GM12872 (cell line): ENCODE data around the gene TBCC.

Experiments used
- TF ChIP-seq, protein P1 (sequence below): IDR thresholded peaks from 3 replicates; pipeline ENCODE4 v1.5.1; 2011; ENCODE audit warnings: low read depth, mild to moderate bottlenecking, low read length, moderate library complexity; ENCODE audit not compliant: insufficient read depth

Gene TBCC

DNA sequence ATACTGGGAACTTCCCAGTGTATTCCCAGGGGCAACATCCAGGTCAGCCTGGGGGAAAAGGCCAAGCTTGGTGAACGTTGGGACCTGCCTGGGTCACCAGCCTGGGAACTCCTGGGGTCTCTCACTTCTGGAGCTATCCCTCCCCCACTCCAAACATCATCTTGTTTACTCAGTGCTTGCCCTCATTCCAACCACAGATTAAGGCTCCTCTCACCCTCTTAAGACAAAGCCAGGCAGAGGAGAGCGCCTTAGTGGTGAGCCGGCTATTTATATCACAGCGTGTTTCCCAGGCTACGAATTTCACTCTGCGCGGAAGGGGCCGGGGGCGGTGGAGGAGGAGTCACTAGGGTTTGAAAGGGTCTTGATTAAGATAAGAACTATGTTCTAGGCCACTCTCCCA, 35.6 kb downstream of the TBCC start:
- TF ChIP-seq, protein P1, sequence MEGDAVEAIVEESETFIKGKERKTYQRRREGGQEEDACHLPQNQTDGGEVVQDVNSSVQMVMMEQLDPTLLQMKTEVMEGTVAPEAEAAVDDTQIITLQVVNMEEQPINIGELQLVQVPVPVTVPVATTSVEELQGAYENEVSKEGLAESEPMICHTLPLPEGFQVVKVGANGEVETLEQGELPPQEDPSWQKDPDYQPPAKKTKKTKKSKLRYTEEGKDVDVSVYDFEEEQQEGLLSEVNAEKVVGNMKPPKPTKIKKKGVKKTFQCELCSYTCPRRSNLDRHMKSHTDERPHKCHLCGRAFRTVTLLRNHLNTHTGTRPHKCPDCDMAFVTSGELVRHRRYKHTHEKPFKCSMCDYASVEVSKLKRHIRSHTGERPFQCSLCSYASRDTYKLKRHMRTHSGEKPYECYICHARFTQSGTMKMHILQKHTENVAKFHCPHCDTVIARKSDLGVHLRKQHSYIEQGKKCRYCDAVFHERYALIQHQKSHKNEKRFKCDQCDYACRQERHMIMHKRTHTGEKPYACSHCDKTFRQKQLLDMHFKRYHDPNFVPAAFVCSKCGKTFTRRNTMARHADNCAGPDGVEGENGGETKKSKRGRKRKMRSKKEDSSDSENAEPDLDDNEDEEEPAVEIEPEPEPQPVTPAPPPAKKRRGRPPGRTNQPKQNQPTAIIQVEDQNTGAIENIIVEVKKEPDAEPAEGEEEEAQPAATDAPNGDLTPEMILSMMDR, result no peak

DNA sequence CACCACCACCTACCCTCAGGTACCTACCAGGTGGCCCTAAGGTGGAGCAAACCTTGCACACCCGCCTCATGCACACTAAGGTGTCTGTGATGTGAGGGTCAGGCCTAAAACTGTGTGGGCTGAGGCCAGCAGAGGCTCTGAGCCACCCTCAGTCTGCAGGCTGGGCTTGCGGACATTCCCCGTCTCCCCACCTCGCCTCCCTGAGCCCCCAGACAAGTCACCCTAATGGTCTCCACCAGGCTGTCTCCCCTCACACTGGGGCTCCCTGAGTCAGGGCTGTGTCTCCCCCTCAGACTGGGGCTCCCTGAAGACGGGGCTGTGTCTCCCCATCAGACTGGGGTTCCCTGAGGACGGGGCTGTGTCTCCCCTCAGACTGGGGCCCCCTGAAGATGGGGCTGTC, 36.0 kb downstream of the TBCC start:
- TF ChIP-seq, protein P1, result no peak

DNA sequence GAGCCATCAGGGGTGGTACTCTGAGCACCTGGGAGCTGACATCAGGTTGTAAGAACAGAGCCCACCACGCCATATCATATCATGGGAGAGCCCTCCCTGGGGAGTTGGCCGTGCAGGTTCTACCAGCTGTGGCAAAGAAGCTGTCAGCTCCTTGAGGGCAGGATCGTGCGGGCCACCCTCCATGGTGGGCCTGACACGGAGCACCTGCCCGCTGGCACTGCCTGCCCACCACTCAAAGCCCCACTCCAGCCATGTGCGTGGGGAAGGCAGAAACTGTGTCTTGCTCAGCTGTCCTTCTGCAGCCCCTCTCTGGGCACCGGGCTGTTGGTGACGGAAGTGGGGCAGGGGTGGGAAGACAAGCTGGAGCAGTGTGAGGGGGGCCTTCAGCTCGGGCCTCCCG, 37.8 kb downstream of the TBCC start:
- TF ChIP-seq, protein P1, result no peak

DNA sequence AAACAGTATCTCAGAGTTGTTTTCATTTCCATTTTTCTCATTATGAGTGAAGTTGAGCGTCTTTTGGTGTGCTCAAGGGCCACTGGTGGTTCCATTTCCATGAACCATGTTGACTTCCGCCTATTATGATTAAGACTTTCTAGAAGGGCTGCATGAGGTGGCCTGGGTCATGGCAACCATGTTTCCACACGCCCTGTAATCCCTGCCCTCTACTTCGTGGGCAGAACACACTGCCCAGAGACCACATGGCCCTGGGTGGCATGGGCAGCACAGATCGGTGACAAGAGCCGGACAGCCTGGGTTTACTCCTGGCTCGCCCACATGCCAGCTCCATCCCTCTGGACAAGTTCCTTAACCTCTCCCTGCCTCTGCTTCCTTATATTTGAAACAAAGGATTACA, 38.3 kb downstream of the TBCC start:
- TF ChIP-seq, protein P1, result no peak

DNA sequence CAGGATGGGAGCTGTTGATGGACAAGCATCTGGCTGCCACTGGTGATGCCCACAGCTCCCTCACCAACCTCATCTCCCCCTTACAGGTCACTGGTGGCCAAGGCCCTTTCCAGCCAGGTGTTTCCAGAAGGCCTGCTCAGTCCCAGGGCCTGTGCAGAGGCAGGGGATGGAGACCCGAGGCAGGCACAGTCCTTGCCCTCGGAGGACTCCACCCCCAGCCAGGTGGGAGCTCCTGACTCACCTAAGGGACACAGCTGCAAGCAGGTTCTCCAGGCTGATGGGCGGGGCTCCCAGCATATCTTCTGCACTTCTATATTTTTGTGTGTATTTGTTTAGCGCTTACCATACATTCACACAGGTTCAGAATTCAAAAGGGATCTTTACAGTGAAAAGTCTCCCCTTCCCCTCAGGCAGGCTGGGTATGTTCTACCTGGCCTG, 40.9 kb downstream of the TBCC start:
- TF ChIP-seq, protein P1, result no peak

DNA sequence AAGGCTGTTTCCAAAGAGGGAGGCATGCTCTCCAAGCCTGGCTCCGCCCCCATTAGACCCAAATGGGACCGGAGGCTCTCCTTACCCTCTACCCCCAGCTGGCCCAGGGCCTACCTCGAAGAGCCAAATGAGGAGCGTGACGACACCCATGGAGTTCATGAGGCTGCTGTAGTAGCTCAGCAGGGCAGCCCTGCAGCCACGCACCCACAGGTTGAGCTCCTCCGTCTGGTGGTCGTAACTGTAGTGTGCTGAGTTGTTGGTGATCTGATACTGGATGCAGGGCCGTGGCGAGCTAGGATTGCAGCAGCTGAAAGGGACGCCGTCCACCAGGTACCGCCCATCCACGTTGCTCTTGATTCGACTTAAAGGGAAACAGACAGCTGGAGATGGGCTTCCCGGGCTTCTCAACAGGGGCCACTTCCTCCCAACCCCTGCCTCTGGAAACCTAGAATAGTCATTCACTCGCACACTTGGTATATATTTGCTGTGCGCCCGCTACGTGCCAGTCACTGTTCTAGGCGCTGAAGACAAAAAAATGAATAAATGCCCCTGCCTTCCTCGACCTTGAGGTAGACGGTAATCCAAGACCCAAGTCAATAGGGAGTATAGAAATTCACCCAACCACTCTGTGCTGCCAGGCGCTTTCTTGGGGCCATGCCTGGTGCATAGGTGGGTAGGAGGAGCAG, 41.5 kb downstream of the TBCC start:
- TF ChIP-seq, protein P1, result no peak

DNA sequence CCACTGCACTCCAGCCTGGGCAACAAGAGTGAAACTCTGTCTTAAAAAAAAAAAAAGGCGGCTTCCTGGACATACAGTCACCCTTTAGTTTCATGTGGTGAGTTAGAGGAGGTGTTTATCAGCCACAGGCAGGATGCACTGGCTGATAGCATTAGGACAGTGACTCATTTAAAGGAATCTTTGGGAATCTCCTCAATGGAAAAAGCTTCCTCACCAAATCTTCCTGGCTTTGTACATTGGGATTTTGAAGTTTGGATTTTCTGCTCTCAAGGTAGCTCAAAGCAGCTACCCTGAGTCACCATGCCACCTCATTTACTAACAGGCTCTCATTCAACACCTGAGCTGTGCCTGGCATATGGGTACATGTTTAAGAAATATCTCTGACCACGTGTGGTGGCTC, 43.7 kb downstream of the TBCC start:
- TF ChIP-seq, protein P1, result no peak
